ENCODE results near the gene CCDC183. TPM values are rescaled to one million over a fixed set of nuclear protein-coding genes. Genes with fewer than 3 reads are reported as not detected.
"Not testable (repeated sequence)": the region's sequence is repeated elsewhere in the genome, so short reads cannot be mapped to it uniquely, and the experiment has no call there.

Gene CCDC183
- total and polyA plus RNA-seq, 4 experiments from 2014 or later = 0.64 to 2.5 (median 1.6) TPM

DNA sequence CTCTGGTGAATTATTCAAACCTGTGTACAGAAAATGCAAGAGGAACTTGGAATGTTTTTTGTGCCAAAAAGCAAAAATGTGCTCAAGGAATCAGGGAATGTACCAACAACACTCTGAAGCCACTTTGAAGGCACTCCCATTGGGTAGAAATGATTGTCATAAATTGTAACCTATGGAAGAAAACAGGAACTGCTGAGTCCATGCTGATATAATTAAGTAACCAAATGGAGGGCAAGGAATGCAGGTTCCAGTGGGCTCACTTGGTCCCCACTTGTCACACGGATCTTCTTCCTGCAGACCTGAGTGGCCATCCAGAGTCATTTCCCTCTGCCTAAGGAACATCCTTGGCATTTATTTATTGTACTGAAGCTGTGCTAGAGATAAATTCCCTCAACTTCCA is 44.9 kb upstream of the CCDC183 start:
- Mint-ChIP-seq H3K27ac (no peak overlapping the region), H3K9me3 (peaks cover 3 to 29% (median 21%) of the 10 kb centered on the region in 8 donors), H3K27me3 (peaks cover 5 to 8% of the 10 kb centered on the region in 2 donors), H3K4me3 (no peak overlapping the region), H3K36me3 (peaks cover 0 to 4% of the 10 kb centered on the region in 2 donors), H3K4me1 (no peaks in the 10 kb centered on the region)
- no peaks in the 10 kb centered on the region for H3K36me3 ChIP-seq (ENCODE audit: insufficient read depth, low read length)
- H3K4me3 ChIP-seq (ENCODE audit: low read length in 2 of 2) = no peak overlapping the region
- H3K27me3 ChIP-seq (ENCODE audit: insufficient read depth, low read length) = no peaks in the 10 kb centered on the region
- peaks cover 0 to 6% of the 10 kb centered on the region in 2 donors for H3K9me3 ChIP-seq (ENCODE audit: control insufficient read depth in 1 of 2, low read length in 2 of 2)
- POLR2A ChIA-PET (ENCODE audit: partially characterized antibody) = no interaction called here
- intact Hi-C loops (cut with micrococcal nuclease) = no loop called here
- CTCF ChIA-PET (ENCODE audit: partially characterized antibody) = interaction anchor here (0.6 kb wide), 1 partner anchor 376 kb away, joined by 4 read pairs; no protein-coding TSS in a partner anchor
- no peak overlapping the region for H3K27ac ChIP-seq (ENCODE audit: low read depth, low read length)
- H3K4me1 ChIP-seq (ENCODE audit: insufficient read depth, low read length) = no peaks in the 10 kb centered on the region
- no peak for DNase-seq

GRCh38 chr9:136751814-136752213 is 44.3 kb upstream of the CCDC183 start:
- Mint-ChIP-seq H3K27ac (no peak overlapping the region), H3K9me3 (peaks cover 3 to 29% (median 21%) of the 10 kb centered on the region in 8 donors), H3K4me3 (no peak overlapping the region), H3K36me3 (peaks cover 0 to 4% of the 10 kb centered on the region in 2 donors), H3K27me3 (peaks cover 5 to 8% of the 10 kb centered on the region in 2 donors), H3K4me1 (no peaks in the 10 kb centered on the region)
- CTCF ChIA-PET (ENCODE audit: partially characterized antibody) = no interaction called here
- Histone ChIP-seq H3K27ac (ENCODE audit: low read depth, low read length) (no peak overlapping the region), H3K36me3 (ENCODE audit: insufficient read depth, low read length) (no peaks in the 10 kb centered on the region), H3K27me3 (ENCODE audit: insufficient read depth, low read length) (no peaks in the 10 kb centered on the region), H3K4me1 (ENCODE audit: insufficient read depth, low read length) (no peaks in the 10 kb centered on the region), H3K4me3 (ENCODE audit: low read length in 2 of 2) (no peak overlapping the region), H3K9me3 (ENCODE audit: control insufficient read depth in 1 of 2, low read length in 2 of 2) (peaks cover 0 to 6% of the 10 kb centered on the region in 2 donors)
- intact Hi-C loops (cut with micrococcal nuclease) = no loop called here
- no peak for DNase-seq
- POLR2A ChIA-PET (ENCODE audit: partially characterized antibody) = no interaction called here

GRCh38 chr9:136753371-136754058 is 42.6 kb upstream of the CCDC183 start:
- POLR2A ChIA-PET (ENCODE audit: partially characterized antibody) = no interaction called here
- Histone ChIP-seq H3K4me3 (ENCODE audit: low read length in 2 of 2) (no peak overlapping the region), H3K27me3 (ENCODE audit: insufficient read depth, low read length) (no peaks in the 10 kb centered on the region), H3K4me1 (ENCODE audit: insufficient read depth, low read length) (no peaks in the 10 kb centered on the region), H3K9me3 (ENCODE audit: control insufficient read depth in 1 of 2, low read length in 2 of 2) (peaks cover 0 to 6% of the 10 kb centered on the region in 2 donors), H3K36me3 (ENCODE audit: insufficient read depth, low read length) (no peaks in the 10 kb centered on the region), H3K27ac (ENCODE audit: low read depth, low read length) (no peak overlapping the region)
- no peak overlapping the region for H3K4me3 Mint-ChIP-seq
- CTCF ChIA-PET (ENCODE audit: partially characterized antibody) = no interaction called here
- peak in 1 of 5 donors; percentile 20 for DNase-seq
- H3K36me3 Mint-ChIP-seq = peaks cover 0 to 4% of the 10 kb centered on the region in 2 donors
- intact Hi-C loops (cut with micrococcal nuclease) = no loop called here
- no peaks in the 10 kb centered on the region for H3K4me1 Mint-ChIP-seq
- H3K27ac Mint-ChIP-seq = no peak overlapping the region
- H3K9me3 Mint-ChIP-seq = peaks cover 3 to 29% (median 21%) of the 10 kb centered on the region in 8 donors
- H3K27me3 Mint-ChIP-seq = peaks cover 3 to 8% of the 10 kb centered on the region in 2 donors

GRCh38 chr9:136754059-136754572 is 42.0 kb upstream of the CCDC183 start:
- Mint-ChIP-seq H3K9me3 (peaks cover 3 to 29% (median 21%) of the 10 kb centered on the region in 8 donors), H3K4me1 (no peaks in the 10 kb centered on the region), H3K27me3 (peaks cover 3 to 8% of the 10 kb centered on the region in 2 donors), H3K4me3 (no peak overlapping the region), H3K36me3 (peaks cover 0 to 4% of the 10 kb centered on the region in 2 donors), H3K27ac (no peak overlapping the region)
- CTCF ChIA-PET (ENCODE audit: partially characterized antibody) = no interaction called here
- intact Hi-C loops (cut with micrococcal nuclease) = no loop called here
- no peaks in the 10 kb centered on the region for H3K27me3 ChIP-seq (ENCODE audit: insufficient read depth, low read length)
- no peak overlapping the region for H3K27ac ChIP-seq (ENCODE audit: low read depth, low read length)
- POLR2A ChIA-PET (ENCODE audit: partially characterized antibody) = no interaction called here
- no peak overlapping the region for H3K4me3 ChIP-seq (ENCODE audit: low read length in 2 of 2)
- no peaks in the 10 kb centered on the region for H3K36me3 ChIP-seq (ENCODE audit: insufficient read depth, low read length)
- H3K4me1 ChIP-seq (ENCODE audit: insufficient read depth, low read length) = no peaks in the 10 kb centered on the region
- peaks cover 0 to 6% of the 10 kb centered on the region in 2 donors for H3K9me3 ChIP-seq (ENCODE audit: control insufficient read depth in 1 of 2, low read length in 2 of 2)
- no peak for DNase-seq

GRCh38 chr9:136754626-136755301 is 41.4 kb upstream of the CCDC183 start:
- Mint-ChIP-seq H3K4me1 (no peaks in the 10 kb centered on the region), H3K9me3 (peaks cover 3 to 29% (median 21%) of the 10 kb centered on the region in 8 donors), H3K27ac (no peak overlapping the region), H3K36me3 (peaks cover 0 to 4% of the 10 kb centered on the region in 2 donors), H3K4me3 (no peak overlapping the region), H3K27me3 (peaks cover 3 to 9% of the 10 kb centered on the region in 2 donors)
- Histone ChIP-seq H3K4me3 (ENCODE audit: low read length in 2 of 2) (no peak overlapping the region), H3K9me3 (ENCODE audit: control insufficient read depth in 1 of 2, low read length in 2 of 2) (peaks cover 0 to 6% of the 10 kb centered on the region in 2 donors), H3K27ac (ENCODE audit: low read depth, low read length) (no peak overlapping the region), H3K36me3 (ENCODE audit: insufficient read depth, low read length) (no peaks in the 10 kb centered on the region), H3K4me1 (ENCODE audit: insufficient read depth, low read length) (no peaks in the 10 kb centered on the region), H3K27me3 (ENCODE audit: insufficient read depth, low read length) (no peaks in the 10 kb centered on the region)
- intact Hi-C loops (cut with micrococcal nuclease) = no loop called here
- CTCF ChIA-PET (ENCODE audit: partially characterized antibody) = interaction anchor here (0.9 kb wide), 1 partner anchor 17 kb away, joined by 4 read pairs; no protein-coding TSS in a partner anchor
- POLR2A ChIA-PET (ENCODE audit: partially characterized antibody) = no interaction called here
- DNase-seq = peak in 1 of 5 donors; percentile 27

DNA sequence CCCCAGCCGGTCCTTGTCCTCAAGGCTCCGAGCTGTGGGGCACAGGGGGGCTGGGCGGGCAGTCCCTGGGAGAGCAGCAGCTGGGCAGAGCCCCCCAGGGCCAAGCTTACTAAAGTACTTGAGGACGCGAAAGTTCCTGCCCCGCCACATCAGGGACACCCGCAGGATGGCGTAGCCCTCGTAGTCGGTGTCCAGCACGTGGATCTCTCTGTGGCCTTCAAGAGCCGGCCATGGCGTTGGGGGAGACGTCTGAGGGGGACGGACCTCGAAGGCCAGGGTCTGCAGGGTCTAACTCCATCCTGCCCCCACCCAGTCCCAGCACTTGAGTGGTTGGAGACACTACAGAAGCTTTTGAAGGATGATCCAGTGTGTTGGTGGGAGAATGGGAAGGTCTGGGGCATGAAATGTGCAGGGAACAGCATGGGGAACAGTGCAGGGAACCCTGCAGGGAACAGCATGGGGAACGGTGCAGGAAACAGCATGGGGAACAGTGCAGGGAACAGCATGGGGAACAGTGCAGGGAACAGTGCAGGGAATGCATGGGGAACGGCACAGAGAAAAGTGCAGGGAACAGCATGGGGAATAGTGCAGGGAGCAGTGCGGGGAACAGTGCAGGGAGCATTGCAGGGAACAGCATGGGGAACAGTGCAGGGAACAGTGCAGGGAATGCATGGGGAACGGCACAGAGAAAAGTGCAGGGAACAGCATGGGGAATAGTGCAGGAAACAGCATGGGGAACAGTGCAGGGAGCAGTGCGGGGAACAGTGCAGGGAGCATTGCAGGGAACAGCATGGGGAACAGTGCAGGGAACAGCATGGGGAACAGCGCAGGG is 40.6 kb upstream of the CCDC183 start:
- H3K36me3 Mint-ChIP-seq; H3K4me3 Mint-ChIP-seq; H3K27me3 ChIP-seq (ENCODE audit: insufficient read depth, low read length); H3K4me3 ChIP-seq (ENCODE audit: low read length in 2 of 2); H3K4me1 ChIP-seq (ENCODE audit: insufficient read depth, low read length); H3K9me3 ChIP-seq (ENCODE audit: control insufficient read depth in 1 of 2, low read length in 2 of 2); H3K27ac ChIP-seq (ENCODE audit: low read depth, low read length); H3K4me1 Mint-ChIP-seq; H3K36me3 ChIP-seq (ENCODE audit: insufficient read depth, low read length); intact Hi-C loops (cut with micrococcal nuclease): not testable (repeated sequence)
- Mint-ChIP-seq H3K9me3 (peaks cover 3 to 29% (median 20%) of the 10 kb centered on the region in 8 donors), H3K27me3 (peaks cover 5 to 11% of the 10 kb centered on the region in 2 donors), H3K27ac (peak overlapping the region in 1 of 7 donors; percentile 53)
- DNase-seq = peak in 1 of 5 donors; percentile 29
- ChIA-PET POLR2A (ENCODE audit: partially characterized antibody) (interaction anchor here (0.5 kb wide), 1 partner anchor 29 kb away, joined by 6 read pairs; no protein-coding TSS in a partner anchor), CTCF (ENCODE audit: partially characterized antibody) (interaction anchor here (0.9 kb wide), 1 partner anchor 16 kb away, joined by 4 read pairs; no protein-coding TSS in a partner anchor)
